ENCODE results near the gene KRTAP2-4.

DNA sequence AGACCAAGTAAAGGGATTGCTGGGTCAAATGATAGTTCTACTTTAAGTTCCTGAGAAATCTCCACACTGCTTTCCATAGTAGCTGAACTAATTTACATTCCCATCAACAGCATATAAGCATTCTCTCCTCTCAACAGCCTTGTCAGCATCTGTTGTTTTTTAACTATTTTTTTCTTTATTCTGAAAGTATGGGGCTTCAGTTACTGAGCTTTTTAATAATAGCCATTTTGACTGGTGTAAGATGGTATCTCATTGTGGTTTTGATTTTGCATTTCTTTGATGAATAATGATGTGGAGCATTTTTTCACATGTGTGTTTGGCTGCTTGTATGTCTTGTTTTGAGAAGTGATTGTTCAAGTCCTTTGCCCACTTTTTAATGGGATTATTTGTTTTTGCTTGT is 13.1 kb downstream of the KRTAP2-4 start:
- TF ChIP-seq POLR2A (IDR thresholded peaks at IDR 0.05; ENCODE audit: low read depth, low read length) (no peak), POLR2AphosphoS5 (IDR thresholded peaks at IDR 0.05; ENCODE audit: insufficient read depth, low read depth, low read length) (no peak), JUN (IDR thresholded peaks at IDR 0.05; ENCODE audit: borderline replicate concordance, insufficient read depth, insufficient read length, low read depth) (no peak)
